Measurements from ENCODE around the gene KCTD13. TPM values are rescaled to one million over a fixed set of nuclear protein-coding genes. Genes with fewer than 3 reads are reported as not detected.

The KCTD13 gene
- total RNA-seq, 1 donor from 2014 or later = 30.5 TPM

GRCh38 chr16:29927070-29927905, 1.3 kb upstream of the KCTD13 start:
- Mint-ChIP-seq H3K27me3 (ENCODE audit: low read depth) (no peaks in the 10 kb centered on the region), H3K4me3 (peak overlapping the region; percentile 95), H3K27ac (peak overlapping the region; percentile 98)

GRCh38 chr16:29926711-29927052, 656 bp upstream of the KCTD13 start:
- Mint-ChIP-seq H3K4me3 (peak overlapping the region; percentile 95), H3K36me3 (no peaks in the 10 kb centered on the region), H3K9me3 (no peaks in the 10 kb centered on the region), H3K4me1 (peaks cover 31% of the 10 kb centered on the region), H3K27me3 (ENCODE audit: low read depth) (no peaks in the 10 kb centered on the region), H3K27ac (peak overlapping the region; percentile 98)
- no peak for DNase-seq (ENCODE audit: low spot score in 2 of 2, unreplicated experiment in 2 of 2)
- no peak for TF ChIP-seq CTCF (IDR thresholded peaks at IDR 0.05; ENCODE audit: unreplicated experiment)

More at GRCh38 chr16:29927070-29927905, 1.3 kb upstream of the KCTD13 start:
- no peak for TF ChIP-seq CTCF (IDR thresholded peaks at IDR 0.05; ENCODE audit: unreplicated experiment)
- DNase-seq (ENCODE audit: low spot score in 2 of 2, unreplicated experiment in 2 of 2) = no peak
- peaks cover 3% of the 10 kb centered on the region for H3K9me3 Mint-ChIP-seq
- H3K4me1 Mint-ChIP-seq = peaks cover 31% of the 10 kb centered on the region
- H3K36me3 Mint-ChIP-seq = no peaks in the 10 kb centered on the region

- Mint-ChIP-seq H3K27me3 (ENCODE audit: low read depth) (no peaks in the 10 kb centered on the region), H3K36me3 (peaks cover 12% of the 10 kb centered on the region), H3K4me1 (peaks cover 31% of the 10 kb centered on the region), H3K9me3 (no peaks in the 10 kb centered on the region), H3K27ac (peak overlapping the region; percentile 92), H3K4me3 (peak overlapping the region; percentile 95)
- no peak for DNase-seq (ENCODE audit: low spot score in 2 of 2, unreplicated experiment in 2 of 2)
- TF ChIP-seq CTCF (IDR thresholded peaks at IDR 0.05; ENCODE audit: unreplicated experiment) = no peak
Observed at GRCh38 chr16:29925105-29925756, 795 bp downstream of the KCTD13 start.

GRCh38 chr16:29922986-29923501, 3.0 kb downstream of the KCTD13 start:
- Mint-ChIP-seq H3K27ac (no peak overlapping the region), H3K36me3 (peaks cover 15% of the 10 kb centered on the region), H3K4me1 (peaks cover 31% of the 10 kb centered on the region), H3K9me3 (no peaks in the 10 kb centered on the region), H3K27me3 (ENCODE audit: low read depth) (no peaks in the 10 kb centered on the region), H3K4me3 (no peak overlapping the region)
- no peak for DNase-seq (ENCODE audit: low spot score in 2 of 2, unreplicated experiment in 2 of 2)
- no peak for TF ChIP-seq CTCF (IDR thresholded peaks at IDR 0.05; ENCODE audit: unreplicated experiment)

- Mint-ChIP-seq H3K9me3 (no peaks in the 10 kb centered on the region), H3K27ac (no peak overlapping the region), H3K27me3 (ENCODE audit: low read depth) (no peaks in the 10 kb centered on the region), H3K36me3 (peaks cover 15% of the 10 kb centered on the region), H3K4me1 (peaks cover 25% of the 10 kb centered on the region), H3K4me3 (no peak overlapping the region)
- TF ChIP-seq CTCF (IDR thresholded peaks at IDR 0.05; ENCODE audit: unreplicated experiment) = no peak
- DNase-seq (ENCODE audit: low spot score in 2 of 2, unreplicated experiment in 2 of 2) = no peak
Observed at GRCh38 chr16:29922326-29922725, 3.7 kb downstream of the KCTD13 start.

Measured in mesothelial cell of epicardium (in vitro differentiated cells).